Osteocyte (in vitro differentiated cells): ENCODE measurements around the gene PPHLN1. TPM values are rescaled to one million over a fixed set of nuclear protein-coding genes. Genes with fewer than 3 reads are reported as not detected.

Source experiments
- DNase-seq: peaks from one replicate; pipeline ENCODE4 v3.0.0; 2021; ENCODE audit warnings: mixed read lengths; ENCODE audit not compliant: unreplicated experiment; ENCODE audit errors: extremely low spot score
- H3K27ac Mint-ChIP-seq: one replicate; pipeline ENCODE4 v1.8.0; 2021; ENCODE audit warnings: mild to moderate bottlenecking, mixed read lengths; ENCODE audit not compliant: unreplicated experiment
- H3K27me3 Mint-ChIP-seq: one replicate; pipeline ENCODE4 v1.8.0; 2021; ENCODE audit warnings: mixed read lengths; ENCODE audit not compliant: unreplicated experiment
- H3K36me3 Mint-ChIP-seq: one replicate; pipeline ENCODE4 v1.8.0; 2021; ENCODE audit warnings: mixed read lengths; ENCODE audit not compliant: unreplicated experiment
- H3K4me1 Mint-ChIP-seq: one replicate; pipeline ENCODE4 v1.8.0; 2021; ENCODE audit warnings: mixed read lengths; ENCODE audit not compliant: unreplicated experiment
- H3K4me3 Mint-ChIP-seq: one replicate; pipeline ENCODE4 v1.8.0; 2021; ENCODE audit warnings: mild to moderate bottlenecking, moderate library complexity, mixed read lengths; ENCODE audit not compliant: unreplicated experiment
- H3K9me3 Mint-ChIP-seq: one replicate; pipeline ENCODE4 v1.8.0; 2021; ENCODE audit warnings: mixed read lengths; ENCODE audit not compliant: unreplicated experiment
- CTCF ChIP-seq: fragments of 200-600 bp; sonication (generic); IDR thresholded peaks from 2 replicates; pipeline ENCODE4 v1.5.0; 2021; ENCODE audit warnings: antibody characterized with exemption, mild to moderate bottlenecking, moderate library complexity
- total RNA-seq: library from RNA; stranded (reverse); gene quantifications from 2 replicates; pipeline ENCODE4 v1.2.1, GENCODE V29; 2021

Gene PPHLN1
- total RNA-seq, 1 donor from 2014 or later: 56.6 TPM

GRCh38 chr12:42482748-42483520 is 157.0 kb downstream of the PPHLN1 start:
- Mint-ChIP-seq H3K9me3 (no peaks in the 10 kb centered on the region), H3K4me1 (peaks cover 28% of the 10 kb centered on the region), H3K27me3 (peaks cover 30% of the 10 kb centered on the region), H3K4me3 (peak overlapping the region; percentile 85), H3K27ac (peak overlapping the region; percentile 75), H3K36me3 (no peaks in the 10 kb centered on the region)
- TF ChIP-seq CTCF: peak; percentile 98
- DNase-seq: peak; percentile 93

GRCh38 chr12:42483521-42483790 is 157.5 kb downstream of the PPHLN1 start:
- no peak for DNase-seq
- Mint-ChIP-seq H3K4me3 (peak overlapping the region; percentile 86), H3K4me1 (peaks cover 28% of the 10 kb centered on the region), H3K27me3 (peaks cover 29% of the 10 kb centered on the region), H3K36me3 (no peaks in the 10 kb centered on the region), H3K27ac (no peak overlapping the region), H3K9me3 (no peaks in the 10 kb centered on the region)
- TF ChIP-seq CTCF: no peak

GRCh38 chr12:42484996-42485395 is 159.0 kb downstream of the PPHLN1 start:
- no peak for DNase-seq
- Mint-ChIP-seq H3K27me3 (peaks cover 29% of the 10 kb centered on the region), H3K36me3 (no peaks in the 10 kb centered on the region), H3K27ac (no peak overlapping the region), H3K4me3 (no peak overlapping the region), H3K9me3 (no peaks in the 10 kb centered on the region), H3K4me1 (peaks cover 28% of the 10 kb centered on the region)
- no peak for TF ChIP-seq CTCF

- no peak overlapping the region for H3K4me3 Mint-ChIP-seq
Observed at GRCh38 chr12:42485823-42486222, 159.9 kb downstream of the PPHLN1 start.

GRCh38 chr12:42486407-42486806 is 160.4 kb downstream of the PPHLN1 start:
- Mint-ChIP-seq H3K9me3 (no peaks in the 10 kb centered on the region), H3K4me1 (peaks cover 20% of the 10 kb centered on the region), H3K27me3 (peaks cover 24% of the 10 kb centered on the region), H3K27ac (no peak overlapping the region), H3K4me3 (no peak overlapping the region), H3K36me3 (no peaks in the 10 kb centered on the region)
- no peak for TF ChIP-seq CTCF
- DNase-seq: no peak

More at GRCh38 chr12:42485823-42486222, 159.9 kb downstream of the PPHLN1 start:
- no peak overlapping the region for H3K27ac Mint-ChIP-seq
- H3K27me3 Mint-ChIP-seq: peaks cover 26% of the 10 kb centered on the region
- no peaks in the 10 kb centered on the region for H3K36me3 Mint-ChIP-seq
- H3K9me3 Mint-ChIP-seq: no peaks in the 10 kb centered on the region
- H3K4me1 Mint-ChIP-seq: peaks cover 25% of the 10 kb centered on the region
- no peak for TF ChIP-seq CTCF
- DNase-seq: no peak
